ENCODE data around the gene ZNF865.

DNA sequence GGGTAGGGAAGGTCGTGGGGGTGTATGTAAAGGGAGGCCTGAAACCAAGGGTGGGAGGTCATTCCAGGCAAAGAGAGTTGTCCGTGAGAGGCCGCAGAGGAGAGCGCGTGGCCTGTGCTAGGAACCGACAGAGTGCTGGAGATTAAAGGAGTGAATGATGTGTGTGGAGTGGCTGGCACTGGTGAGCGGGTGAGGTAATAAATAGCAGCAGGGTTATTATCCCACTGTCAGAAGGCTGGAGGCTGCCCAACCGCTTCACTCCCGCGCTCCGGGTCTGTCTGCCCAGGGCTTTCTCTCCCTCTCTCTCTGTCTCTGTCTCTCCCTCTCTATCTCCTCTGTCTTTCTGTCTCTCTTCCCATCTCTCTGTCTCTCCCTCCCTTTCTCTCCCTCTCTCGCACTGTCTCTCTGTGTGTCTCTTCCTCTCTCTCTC lies 42.2 kb upstream of the ZNF865 start:
- TF ChIP-seq GATA2 (IDR thresholded peaks at IDR 0.05; ENCODE audit: low read depth, low read length) (no peak), GATA3 (IDR thresholded peaks at IDR 0.05; ENCODE audit: low read depth, low read length) (no peak)
